ENCODE data around the gene CACNA1G.

- TF ChIP-seq CTCF (IDR thresholded peaks at IDR 0.05; ENCODE audit: insufficient read depth, low read depth, low read length) (no peak), EZH2 (IDR thresholded peaks at IDR 0.05; ENCODE audit: insufficient read depth, low read length) (no peak)
Measured at GRCh38 chr17:50613007-50613992, 52.8 kb downstream of the CACNA1G start.
